Stimulated activated CD8-positive, alpha-beta memory T cell treated with anti-CD3 and anti-CD28 coated beads, Interleukin-2, amount 100 ng/mL, for 48 hours (primary cell): ENCODE data around the gene HYPK.

Source experiments
- DNase-seq, 2 donors: peaks; one replicate each; pipeline ENCODE4 v3.0.0-alpha.2; 2020; ENCODE audit warnings: low read depth in 2 of 2

HYPK gene, protein sequence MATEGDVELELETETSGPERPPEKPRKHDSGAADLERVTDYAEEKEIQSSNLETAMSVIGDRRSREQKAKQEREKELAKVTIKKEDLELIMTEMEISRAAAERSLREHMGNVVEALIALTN

DNA sequence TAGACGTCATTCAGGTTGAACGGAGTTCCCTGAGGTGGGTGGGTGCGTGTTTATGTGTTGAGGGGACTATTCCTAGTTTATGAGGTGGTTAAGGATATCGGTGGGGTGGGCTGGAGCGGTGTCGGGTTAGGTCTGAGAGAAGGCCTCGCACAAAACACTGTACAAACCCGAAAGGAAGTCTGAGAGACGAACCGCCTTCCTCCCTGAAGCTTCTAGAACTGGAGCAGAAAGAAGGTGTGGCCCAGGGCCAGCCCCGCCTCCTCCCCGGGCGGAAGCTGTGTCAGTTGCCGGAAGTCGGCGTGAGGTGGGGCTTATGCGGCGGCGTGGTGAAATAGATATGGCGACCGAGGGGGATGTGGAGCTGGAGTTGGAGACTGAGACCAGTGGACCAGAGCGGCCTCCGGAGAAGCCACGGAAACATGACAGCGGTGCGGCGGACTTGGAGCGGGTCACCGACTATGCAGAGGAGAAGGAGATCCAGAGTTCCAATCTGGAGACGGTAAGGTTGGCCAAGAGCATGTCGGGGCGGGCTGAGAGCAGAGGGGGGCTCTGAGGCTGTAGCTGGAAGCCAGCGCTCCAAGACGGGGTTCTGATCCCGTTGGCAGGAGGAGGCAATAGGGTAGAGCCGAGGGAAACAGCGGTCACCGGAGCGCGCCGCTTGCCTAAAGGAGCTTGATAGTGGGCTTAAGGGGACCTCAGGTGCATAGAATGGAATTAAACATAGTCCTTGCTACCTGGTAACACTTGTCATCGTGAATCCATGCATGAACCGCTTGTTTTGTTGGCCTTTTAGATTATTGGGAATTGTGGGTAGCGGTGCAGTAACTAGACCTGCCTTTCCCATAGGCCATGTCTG, at the start of gene HYPK:
TSS of gene HYPK (plus strand) at position 314 of the 856 bp plus-strand sequence. CDS start at position 338, 24 bp downstream.
- peak; percentile 84 to 86 for DNase-seq

GRCh38 chr15:43751885-43752284, 48.5 kb upstream of the HYPK start:
- no peak for DNase-seq

GRCh38 chr15:43762824-43763223, 37.6 kb upstream of the HYPK start:
- DNase-seq = no peak

DNA sequence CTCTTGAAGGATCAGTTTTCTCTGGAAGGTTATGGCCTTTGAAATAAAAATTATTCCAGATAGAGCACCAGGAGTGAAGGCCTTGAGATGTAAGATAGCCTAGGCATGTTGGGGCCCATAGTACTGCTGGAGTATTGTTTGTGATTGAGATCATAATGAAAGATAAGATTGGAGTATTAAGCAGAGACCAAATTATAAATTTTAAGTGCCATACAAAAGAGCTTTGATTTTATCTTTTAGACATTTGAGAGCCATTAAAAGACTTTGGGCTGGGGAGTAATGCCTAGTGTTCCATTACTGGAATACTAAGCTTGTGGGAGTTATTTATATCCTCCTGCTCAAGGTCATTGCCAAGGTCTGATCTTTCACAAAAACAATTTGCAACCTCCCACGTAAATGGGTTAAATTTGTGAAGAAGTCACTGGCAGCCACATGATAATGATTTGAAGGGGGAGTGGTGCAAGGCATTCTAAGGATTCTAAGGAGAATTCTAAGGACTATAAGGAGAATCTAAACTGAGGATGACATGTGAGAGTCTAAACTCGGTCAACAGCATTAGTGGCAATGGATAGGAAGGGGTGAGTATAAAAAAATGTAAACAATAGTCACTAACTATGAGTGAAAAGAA, 36.5 kb upstream of the HYPK start:
- no peak for DNase-seq

DNA sequence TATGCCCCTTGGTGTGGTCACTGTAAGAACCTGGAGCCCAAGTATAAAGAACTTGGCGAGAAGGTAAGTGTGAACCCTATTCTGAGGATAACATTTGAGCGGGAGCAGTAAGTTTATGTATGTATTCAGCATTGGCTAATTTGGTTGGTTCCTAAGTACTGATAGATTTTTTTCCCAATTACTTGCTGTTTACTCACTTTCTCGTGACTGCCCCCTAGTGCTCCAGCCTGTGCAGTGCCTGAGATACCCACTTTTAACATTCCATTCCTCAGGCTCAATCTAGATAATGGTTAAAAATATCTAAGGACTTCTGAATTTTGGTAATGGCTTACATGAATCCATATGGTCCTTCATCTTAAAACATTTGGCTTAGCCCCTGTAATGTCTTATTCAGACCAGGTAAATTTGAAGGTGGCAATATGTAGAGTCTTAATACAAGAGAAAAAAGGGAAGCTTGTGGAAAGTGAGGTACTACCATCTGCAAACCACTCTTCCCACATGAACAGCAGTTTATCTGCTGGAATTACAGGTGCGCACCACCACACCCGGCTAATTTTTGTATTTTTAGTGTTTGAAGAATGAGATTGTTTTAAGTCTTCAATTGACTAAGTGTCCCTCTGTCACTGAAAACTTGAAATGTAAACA, 30.7 kb upstream of the HYPK start:
- peak in 1 of 2 donors; percentile 34 for DNase-seq

DNA sequence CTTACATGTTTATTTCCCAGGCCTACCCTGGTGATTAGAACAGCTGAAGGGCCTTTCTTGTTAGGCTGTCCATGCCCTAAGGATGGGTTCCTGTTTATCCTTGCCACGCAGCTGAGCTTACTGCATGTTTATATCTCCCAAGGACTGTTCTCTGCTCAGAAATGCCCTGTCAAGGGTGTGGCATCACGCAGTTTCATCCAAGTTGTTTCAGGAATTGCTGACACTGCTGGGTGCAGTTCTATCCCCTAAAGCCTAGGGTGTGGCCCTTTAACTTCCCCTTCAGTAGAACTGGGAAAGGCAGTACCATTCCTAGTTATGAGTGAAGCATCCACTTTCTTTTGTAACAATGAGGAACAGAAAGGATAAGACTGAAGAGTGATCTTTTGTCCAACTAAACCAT, 28.6 kb upstream of the HYPK start:
- no peak for DNase-seq

GRCh38 chr15:43772624-43773023, 27.8 kb upstream of the HYPK start:
- DNase-seq = no peak

DNA sequence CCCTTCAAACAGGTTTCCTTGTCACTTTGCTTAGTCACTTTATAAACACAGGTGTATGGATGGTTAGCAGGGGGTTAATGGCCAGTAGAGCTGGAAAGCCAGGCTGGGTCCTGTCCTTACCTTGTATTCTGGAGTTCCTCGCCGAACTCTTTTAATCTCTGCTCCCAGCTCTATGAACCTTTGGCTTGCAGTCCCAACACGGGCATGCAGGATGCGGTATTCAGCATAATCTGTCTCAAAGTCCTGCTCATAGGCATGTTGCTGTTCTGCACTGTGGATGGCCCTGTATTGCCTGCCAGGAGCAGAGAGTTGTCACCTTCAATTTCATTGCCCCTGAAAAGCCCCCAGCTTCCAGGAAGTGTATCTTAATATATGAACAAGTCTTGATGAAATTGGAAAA, 26.3 kb upstream of the HYPK start:
- no peak for DNase-seq

DNA sequence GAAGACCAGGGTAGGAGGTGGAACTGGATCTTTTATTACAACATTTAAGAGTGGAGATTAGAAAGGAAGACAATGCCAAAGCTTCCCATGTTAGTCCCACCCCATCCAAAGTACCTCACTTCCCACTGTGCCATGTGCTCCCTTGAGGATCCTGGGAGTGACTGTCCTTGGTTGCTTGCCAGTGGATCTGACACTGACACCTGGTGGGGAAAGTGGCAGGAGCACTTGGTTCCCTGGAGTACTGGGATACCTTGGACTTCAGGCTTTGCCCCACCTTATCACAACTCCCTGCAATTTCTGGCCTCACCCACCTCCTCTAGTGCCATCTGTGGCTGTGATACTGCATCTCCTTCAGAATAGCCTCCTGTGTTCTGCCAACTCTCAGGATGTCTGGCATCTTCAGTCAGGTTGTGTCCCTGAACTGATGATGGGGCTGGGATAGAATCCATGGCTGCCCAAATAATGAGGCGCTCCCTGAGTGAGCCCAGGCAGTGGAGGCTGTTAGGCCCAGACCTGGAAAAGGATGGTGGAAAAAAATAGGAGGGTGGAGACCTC, 24.9 kb upstream of the HYPK start:
- no peak for DNase-seq

GRCh38 chr15:43776101-43776717, 24.2 kb upstream of the HYPK start:
- no peak for DNase-seq

GRCh38 chr15:43776718-43777266, 23.6 kb upstream of the HYPK start, which contains the start of gene ELL3:
ELL3 (minus strand) TSS chr15:43776966; CDS start chr15:43776901, 65 bp downstream.
- DNase-seq = peak; percentile 69 to 74

GRCh38 chr15:43777267-43777914, 23.0 kb upstream of the HYPK start:
- DNase-seq = peak; percentile 80 to 85

DNA sequence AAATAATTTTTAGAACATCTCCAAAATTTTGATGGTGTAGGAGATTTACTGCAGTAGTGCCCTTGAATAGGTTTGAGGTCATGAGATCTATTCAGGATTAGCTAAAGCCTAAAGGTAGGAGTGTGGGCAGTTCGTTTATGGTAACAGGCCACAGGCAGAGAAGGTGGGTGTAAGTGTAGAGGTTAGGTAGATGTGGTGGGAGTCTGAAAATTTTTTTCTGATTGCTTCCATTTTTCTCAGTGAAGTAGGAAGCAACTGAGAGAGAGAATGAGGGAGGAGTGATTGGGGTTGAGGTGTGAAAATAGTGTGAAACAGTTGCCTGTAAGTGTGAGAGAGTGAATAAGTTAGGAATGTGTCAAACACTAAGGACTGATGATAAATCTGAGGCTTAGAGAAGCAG, 21.4 kb upstream of the HYPK start:
- no peak for DNase-seq

- no peak for DNase-seq
Observed at GRCh38 chr15:43789409-43789808, 11.0 kb upstream of the HYPK start.

DNA sequence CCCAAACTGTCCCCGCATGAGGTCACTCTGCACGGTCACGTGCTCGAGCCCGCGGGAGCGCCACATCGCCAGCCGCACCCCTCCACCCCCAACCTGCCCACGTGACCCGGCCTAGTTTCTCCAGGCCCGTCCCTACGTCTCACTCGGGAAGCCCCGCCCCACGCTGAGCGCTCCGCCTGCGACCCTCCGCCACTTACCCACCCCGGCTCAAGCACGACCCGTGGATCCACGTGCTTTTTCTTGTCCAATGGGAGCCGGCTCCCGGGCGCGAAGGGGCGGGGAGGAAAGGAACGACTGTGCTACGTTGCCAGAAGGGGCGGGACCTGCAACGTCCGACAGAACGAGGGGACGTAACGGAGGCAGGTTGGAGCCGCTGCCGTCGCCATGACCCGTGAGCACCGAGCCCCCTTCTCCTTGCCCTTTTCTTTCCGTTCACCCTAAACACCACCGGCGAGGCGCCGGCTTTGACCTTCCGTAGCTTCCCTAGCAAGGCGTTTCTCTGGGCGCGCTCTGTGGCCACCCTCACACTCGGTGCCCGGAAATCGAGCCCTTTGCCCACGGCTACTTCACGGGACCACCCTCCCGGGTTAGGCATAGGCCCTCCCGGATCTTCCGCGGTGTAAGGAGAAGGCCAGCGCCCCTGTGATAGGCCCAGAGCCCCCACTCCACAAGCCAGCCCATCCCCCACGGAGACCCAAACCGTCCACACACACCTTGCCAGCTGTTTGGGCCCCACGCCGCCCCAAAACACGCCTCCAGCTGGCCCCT, 8.2 kb upstream of the HYPK start, which contains the start of gene SERF2:
TSS of gene SERF2 (plus strand) at position 328 of the 768 bp plus-strand sequence. CDS start at position 385, 57 bp downstream.
- peak; percentile 99 to 100 for DNase-seq

GRCh38 chr15:43792761-43793476, 7.5 kb upstream of the HYPK start:
- peak; percentile 16 to 27 for DNase-seq

- no peak for DNase-seq
Observed at GRCh38 chr15:43793647-43794046, 6.8 kb upstream of the HYPK start.

- no peak for DNase-seq
Observed at GRCh38 chr15:43794269-43795037, 5.9 kb upstream of the HYPK start.
